8988T (cell line): Measurements from ENCODE around the gene GAS2L1.
"Not testable (repeated sequence)": the region's sequence is repeated elsewhere in the genome, so short reads cannot be mapped to it uniquely, and the experiment has no call there.

Experiments
- DNase-seq: peaks from one replicate; pipeline ENCODE4 v3.0.0; 2011

Gene GAS2L1

GRCh38 chr22:29343313-29343805, 36.9 kb downstream of the GAS2L1 start:
- DNase-seq = no peak

DNA sequence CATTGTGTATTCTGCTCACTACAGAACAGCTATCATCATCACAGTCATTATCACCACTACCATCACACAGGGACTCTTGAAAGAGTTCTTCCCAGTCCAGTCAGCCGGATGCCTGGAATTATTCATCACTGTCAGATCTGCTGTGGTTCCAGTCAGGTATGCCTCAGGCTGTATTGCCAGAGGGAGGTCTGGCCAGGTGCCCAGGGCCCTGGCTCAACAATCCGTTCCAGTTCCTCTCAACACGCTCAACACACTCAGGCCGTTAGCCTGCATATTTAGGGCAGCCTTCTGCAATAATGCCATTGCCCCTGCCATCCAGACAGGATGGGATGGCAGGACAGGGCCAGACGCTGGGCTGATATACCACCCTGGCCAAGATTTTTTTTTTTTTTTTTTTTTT, 37.7 kb downstream of the GAS2L1 start:
- DNase-seq = peak; percentile 79

- not testable (repeated sequence) for DNase-seq
These were observed 38.4 kb downstream of the GAS2L1 start for GRCh38 chr22:29344889-29345288.

DNA sequence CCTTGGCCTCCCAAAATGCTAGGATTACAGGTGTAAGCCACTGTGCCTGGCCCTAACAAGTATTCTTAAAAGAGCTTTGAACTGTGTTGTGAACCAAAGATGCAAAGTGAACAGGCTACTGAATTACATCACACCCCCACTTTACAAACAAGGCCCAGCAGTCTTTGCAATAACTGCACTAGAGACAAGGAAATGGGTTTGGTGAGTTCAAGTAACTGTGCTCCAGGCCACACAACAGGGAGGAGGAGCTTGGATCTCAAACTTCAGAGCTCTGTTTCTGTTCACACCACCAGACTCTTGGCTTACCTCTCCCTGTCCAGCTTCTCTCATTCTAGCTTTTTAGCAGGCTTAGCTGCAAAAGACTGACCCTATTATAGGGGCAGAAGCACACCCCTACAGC, 39.5 kb downstream of the GAS2L1 start:
- DNase-seq = no peak

- no peak for DNase-seq
These were observed 40.2 kb downstream of the GAS2L1 start for GRCh38 chr22:29346659-29347058.

DNA sequence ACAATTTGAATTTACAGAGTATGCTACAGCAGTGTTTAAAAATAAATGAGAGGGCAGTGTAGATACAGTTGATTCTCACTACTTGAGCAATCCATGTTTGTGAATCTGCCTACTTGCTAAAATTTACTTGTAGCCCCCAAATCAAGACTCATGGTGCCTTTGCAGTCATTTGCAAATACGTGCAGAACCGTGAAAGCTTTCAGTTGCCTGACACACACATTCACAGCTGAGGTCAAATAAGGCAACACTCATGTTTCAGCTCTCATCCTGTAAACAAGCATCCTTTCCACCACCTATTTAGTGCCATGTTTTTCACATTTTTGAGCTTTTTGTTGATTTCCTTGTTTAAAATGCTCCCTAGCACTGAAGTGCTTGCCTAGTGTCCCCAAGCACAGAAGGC, 41.6 kb downstream of the GAS2L1 start:
- DNase-seq = no peak

DNA sequence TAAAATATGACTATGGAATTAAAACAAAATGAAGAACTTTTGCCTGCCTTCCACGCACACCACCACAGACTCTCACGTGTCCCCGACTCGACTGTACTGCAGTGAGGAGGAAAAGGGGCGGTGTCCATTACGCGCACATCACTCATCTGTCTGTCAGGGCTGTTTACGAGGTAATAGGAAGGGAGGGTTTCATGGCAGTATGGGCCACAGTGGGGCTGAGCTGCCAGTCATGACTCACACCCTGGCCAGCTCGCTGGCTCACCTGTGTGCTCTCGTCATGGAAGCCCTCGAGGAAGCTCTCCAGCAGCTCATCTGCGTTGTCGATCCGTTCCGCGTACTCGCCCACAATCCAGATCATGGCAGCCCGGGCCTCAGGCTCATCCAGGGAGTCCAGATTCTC, 42.5 kb downstream of the GAS2L1 start:
- no peak for DNase-seq

DNA sequence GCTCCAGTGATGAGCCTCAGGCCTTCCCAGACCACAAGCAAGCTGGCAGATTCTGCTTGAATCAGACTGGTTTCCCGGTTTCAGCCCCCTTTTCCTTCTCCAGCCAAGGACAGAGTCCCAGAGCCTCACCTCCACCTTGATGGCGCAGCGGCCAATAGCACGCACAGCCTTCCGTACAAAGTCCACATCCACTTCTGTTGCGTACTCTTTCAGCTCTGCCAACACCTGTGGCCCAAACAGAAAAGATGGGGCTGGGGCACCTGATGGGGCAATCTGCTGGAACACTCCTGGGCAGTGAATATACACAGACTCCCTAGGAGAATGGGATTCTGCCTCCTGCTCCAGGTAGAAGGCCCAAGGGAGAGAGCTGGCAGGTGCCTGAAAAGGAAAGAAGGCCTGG, 44.6 kb downstream of the GAS2L1 start:
- DNase-seq = no peak

GRCh38 chr22:29351891-29352290, 45.4 kb downstream of the GAS2L1 start:
- DNase-seq = no peak

DNA sequence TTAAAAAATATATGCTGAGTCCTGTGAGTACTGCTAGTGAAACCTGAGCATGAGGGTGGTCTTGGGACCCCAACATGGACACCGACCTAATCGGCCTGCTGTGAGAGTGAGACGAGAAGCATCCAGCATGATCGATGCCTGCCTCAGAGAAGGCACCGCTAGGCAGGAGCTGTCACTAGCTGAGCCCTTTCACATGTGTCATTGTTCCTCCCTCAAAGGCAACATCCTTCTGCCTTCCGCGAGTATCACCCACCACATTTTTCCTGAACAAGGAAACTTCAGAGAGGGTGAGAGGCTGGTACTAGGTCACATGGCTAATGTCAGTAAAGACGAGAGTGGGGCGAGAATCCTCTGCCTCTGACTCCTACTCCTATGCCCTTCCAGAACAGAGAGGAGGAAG, 46.3 kb downstream of the GAS2L1 start:
- DNase-seq = no peak

- no peak for DNase-seq
These were observed 46.8 kb downstream of the GAS2L1 start for GRCh38 chr22:29353286-29353685.

DNA sequence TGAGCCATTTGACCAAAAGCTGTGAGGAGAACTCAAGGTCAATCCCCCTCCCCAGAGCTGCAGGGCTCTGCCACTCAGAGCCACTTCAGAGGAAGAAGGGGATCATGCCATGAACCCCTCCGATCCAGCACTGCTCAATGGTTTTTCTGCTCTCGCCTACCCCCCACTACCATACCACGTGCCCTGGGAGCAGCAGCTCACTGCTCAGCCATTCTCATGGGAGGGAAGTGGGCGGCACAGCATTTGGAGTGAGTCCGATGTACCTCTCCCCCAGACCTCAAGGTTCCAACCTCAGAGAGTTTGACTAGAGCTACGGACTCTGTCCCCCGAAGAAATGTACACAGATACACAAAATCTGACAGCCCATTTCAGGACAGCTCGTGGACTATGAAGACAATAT, 47.4 kb downstream of the GAS2L1 start:
- DNase-seq = no peak

GRCh38 chr22:29357193-29357890, 50.9 kb downstream of the GAS2L1 start:
- not testable (repeated sequence) for DNase-seq

DNA sequence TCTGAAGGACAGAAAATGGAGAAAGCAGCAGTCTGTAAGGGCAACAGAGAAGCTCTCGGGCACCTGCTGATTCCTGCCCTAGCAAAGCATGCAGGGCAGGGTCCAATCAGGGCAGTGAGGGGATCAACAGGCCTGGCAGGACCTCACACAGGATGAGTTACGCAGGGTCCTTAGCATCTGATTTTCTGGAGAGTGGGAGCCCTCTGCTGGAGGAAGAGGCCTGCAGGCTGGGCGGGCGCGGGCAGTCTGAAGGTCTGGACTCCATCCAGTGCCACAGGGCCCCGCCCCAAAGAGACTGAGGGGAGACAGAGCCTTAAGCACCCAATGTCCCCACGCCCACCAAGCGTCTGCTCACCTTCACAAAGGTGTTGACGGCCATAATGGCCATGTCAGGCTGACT, 53.0 kb downstream of the GAS2L1 start:
- peak; percentile 54 for DNase-seq
